ENCODE results near the gene TOP1. TPM values are rescaled to one million over a fixed set of nuclear protein-coding genes. Genes with fewer than 3 reads are reported as not detected.

TOP1 gene
- total RNA-seq, 1 donor from 2014 or later, result 17.2 TPM

GRCh38 chr20:41148942-41149341 lies 120.3 kb downstream of the TOP1 start:
- H3K9me3 ChIP-seq (ENCODE audit: control insufficient read depth in 3 of 3, low read length in 3 of 3), result no peaks in the 10 kb centered on the region
- H3K36me3 ChIP-seq (ENCODE audit: control insufficient read depth in 3 of 3, insufficient read depth in 3 of 3, low read length in 3 of 3), result no peaks in the 10 kb centered on the region
- H3K4me3 ChIP-seq (ENCODE audit: low read length in 3 of 3), result no peak overlapping the region
- H3K27me3 ChIP-seq (ENCODE audit: control insufficient read depth in 3 of 3, insufficient read depth in 3 of 3, low read length in 3 of 3), result no peaks in the 10 kb centered on the region
- no peak overlapping the region for H3K27ac ChIP-seq (ENCODE audit: low read depth, low read length)
- H3K4me1 ChIP-seq (ENCODE audit: control insufficient read depth in 3 of 3, insufficient read depth in 3 of 3, low read length in 3 of 3), result peaks cover 72 to 82% (median 81%) of the 10 kb centered on the region in 3 donors
- no peak overlapping the region for H3K9ac ChIP-seq (ENCODE audit: low read depth in 1 of 3, low read length in 3 of 3)

DNA sequence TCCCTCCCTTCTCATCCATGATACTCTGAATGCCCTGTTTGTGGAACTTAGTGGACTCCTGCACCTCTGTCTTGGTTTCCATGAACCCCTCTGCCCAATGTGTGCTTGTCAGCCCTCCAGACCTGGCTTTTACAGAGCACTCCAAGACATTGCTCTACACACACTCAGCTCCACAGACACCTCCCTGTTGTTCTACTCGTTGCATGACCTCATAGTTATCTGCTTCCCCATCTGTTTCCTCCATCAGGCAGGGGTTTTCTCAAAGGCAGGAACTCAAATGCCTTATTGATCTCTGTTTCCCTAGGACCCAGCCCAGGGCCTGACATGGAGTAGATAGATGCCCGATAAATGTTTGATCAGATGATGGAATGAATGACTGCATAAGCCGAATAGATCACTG lies 122.0 kb downstream of the TOP1 start:
- Histone ChIP-seq H3K36me3 (ENCODE audit: control insufficient read depth in 3 of 3, insufficient read depth in 3 of 3, low read length in 3 of 3) (no peaks in the 10 kb centered on the region), H3K27me3 (ENCODE audit: control insufficient read depth in 3 of 3, insufficient read depth in 3 of 3, low read length in 3 of 3) (no peaks in the 10 kb centered on the region), H3K27ac (ENCODE audit: low read depth, low read length) (peak overlapping the region; percentile 10), H3K4me1 (ENCODE audit: control insufficient read depth in 3 of 3, insufficient read depth in 3 of 3, low read length in 3 of 3) (peaks cover 76 to 84% (median 82%) of the 10 kb centered on the region in 3 donors), H3K4me3 (ENCODE audit: low read length in 3 of 3) (no peak overlapping the region), H3K9ac (ENCODE audit: low read depth in 1 of 3, low read length in 3 of 3) (no peak overlapping the region), H3K9me3 (ENCODE audit: control insufficient read depth in 3 of 3, low read length in 3 of 3) (no peaks in the 10 kb centered on the region)

DNA sequence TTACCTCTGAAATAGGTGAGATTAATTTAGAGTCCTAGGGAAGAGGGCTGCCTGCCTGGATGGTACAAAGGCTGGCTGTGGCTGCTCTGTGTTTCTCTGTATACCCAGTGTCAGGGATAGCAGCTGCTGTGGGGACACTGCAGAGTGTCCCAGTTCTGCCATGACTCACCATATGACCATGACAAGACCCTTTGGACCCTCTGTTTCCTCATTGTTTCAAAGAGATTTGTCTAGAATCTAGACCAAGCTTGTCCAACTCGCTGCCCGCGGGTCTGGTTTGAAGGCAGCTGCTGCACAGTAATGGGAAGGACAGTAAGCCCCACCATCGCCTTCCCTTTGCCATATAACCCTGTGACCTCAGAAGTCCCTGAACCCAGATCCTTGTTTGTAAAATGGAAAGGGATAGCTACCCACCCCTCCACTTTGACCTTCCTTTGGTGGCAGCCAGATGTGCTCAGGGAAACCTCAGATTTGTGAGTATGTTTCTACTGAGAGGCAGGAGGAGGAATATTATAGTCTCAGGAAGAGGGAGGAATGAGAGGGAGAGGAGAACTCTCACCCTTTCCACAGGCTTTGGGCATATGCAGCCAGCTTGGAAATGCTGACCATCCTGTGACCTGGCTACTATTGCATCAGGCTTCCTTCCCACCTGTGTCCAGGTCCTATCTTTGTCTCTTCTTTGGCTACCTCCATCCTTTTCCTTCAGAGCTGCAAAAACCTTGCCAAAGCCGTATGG lies 122.7 kb downstream of the TOP1 start:
- peak overlapping the region; percentile 10 for H3K27ac ChIP-seq (ENCODE audit: low read depth, low read length)
- no peak overlapping the region for H3K4me3 ChIP-seq (ENCODE audit: low read length in 3 of 3)
- H3K9me3 ChIP-seq (ENCODE audit: control insufficient read depth in 3 of 3, low read length in 3 of 3), result no peaks in the 10 kb centered on the region
- no peaks in the 10 kb centered on the region for H3K27me3 ChIP-seq (ENCODE audit: control insufficient read depth in 3 of 3, insufficient read depth in 3 of 3, low read length in 3 of 3)
- H3K36me3 ChIP-seq (ENCODE audit: control insufficient read depth in 3 of 3, insufficient read depth in 3 of 3, low read length in 3 of 3), result no peaks in the 10 kb centered on the region
- H3K9ac ChIP-seq (ENCODE audit: low read depth in 1 of 3, low read length in 3 of 3), result peak overlapping the region in 1 of 3 donors; percentile 33
- peaks cover 74 to 81% (median 80%) of the 10 kb centered on the region in 3 donors for H3K4me1 ChIP-seq (ENCODE audit: control insufficient read depth in 3 of 3, insufficient read depth in 3 of 3, low read length in 3 of 3)

DNA sequence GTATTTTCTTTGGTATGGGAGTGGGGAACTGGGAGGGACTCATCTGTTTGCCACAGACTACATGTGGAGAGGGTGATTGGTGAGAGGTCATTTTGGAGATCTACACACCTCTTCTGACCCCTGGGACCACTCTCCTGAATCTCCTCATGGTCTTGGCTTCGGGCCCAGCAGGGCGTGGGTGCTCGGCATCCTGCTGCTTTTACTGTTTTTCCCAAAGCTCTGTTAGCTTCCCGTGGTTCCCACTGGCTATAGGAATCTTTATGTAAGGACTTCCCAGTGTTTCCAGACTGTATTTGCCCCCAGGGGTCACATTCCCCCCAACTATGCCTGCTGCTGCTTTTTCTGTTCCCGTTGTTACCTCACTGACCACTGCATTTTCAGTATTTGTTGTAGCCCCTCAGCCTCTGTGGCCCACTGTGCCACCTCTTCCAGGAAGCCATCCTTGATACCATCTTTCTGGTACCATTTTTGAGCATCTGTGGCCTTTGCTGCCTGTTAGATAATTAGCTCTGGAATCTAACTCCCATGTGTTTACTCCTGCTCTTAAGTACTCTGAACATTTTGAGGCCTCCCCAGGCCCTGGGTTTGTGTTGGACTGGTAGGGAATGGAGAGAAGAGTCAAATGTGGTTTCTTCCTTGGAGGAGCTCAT lies 123.6 kb downstream of the TOP1 start:
- no peaks in the 10 kb centered on the region for H3K9me3 ChIP-seq (ENCODE audit: control insufficient read depth in 3 of 3, low read length in 3 of 3)
- H3K27me3 ChIP-seq (ENCODE audit: control insufficient read depth in 3 of 3, insufficient read depth in 3 of 3, low read length in 3 of 3), result no peaks in the 10 kb centered on the region
- peak overlapping the region in 2 of 3 donors; percentile 21 to 33 for H3K9ac ChIP-seq (ENCODE audit: low read depth in 1 of 3, low read length in 3 of 3)
- H3K36me3 ChIP-seq (ENCODE audit: control insufficient read depth in 3 of 3, insufficient read depth in 3 of 3, low read length in 3 of 3), result no peaks in the 10 kb centered on the region
- H3K4me3 ChIP-seq (ENCODE audit: low read length in 3 of 3), result no peak overlapping the region
- H3K4me1 ChIP-seq (ENCODE audit: control insufficient read depth in 3 of 3, insufficient read depth in 3 of 3, low read length in 3 of 3), result peaks cover 68 to 80% (median 80%) of the 10 kb centered on the region in 3 donors
- H3K27ac ChIP-seq (ENCODE audit: low read depth, low read length), result no peak overlapping the region

GRCh38 chr20:41154436-41155176 lies 126.0 kb downstream of the TOP1 start:
- peaks cover 51 to 72% (median 71%) of the 10 kb centered on the region in 3 donors for H3K4me1 ChIP-seq (ENCODE audit: control insufficient read depth in 3 of 3, insufficient read depth in 3 of 3, low read length in 3 of 3)
- H3K4me3 ChIP-seq (ENCODE audit: low read length in 3 of 3), result peak overlapping the region in 1 of 3 donors; percentile 6
- no peaks in the 10 kb centered on the region for H3K9me3 ChIP-seq (ENCODE audit: control insufficient read depth in 3 of 3, low read length in 3 of 3)

DNA sequence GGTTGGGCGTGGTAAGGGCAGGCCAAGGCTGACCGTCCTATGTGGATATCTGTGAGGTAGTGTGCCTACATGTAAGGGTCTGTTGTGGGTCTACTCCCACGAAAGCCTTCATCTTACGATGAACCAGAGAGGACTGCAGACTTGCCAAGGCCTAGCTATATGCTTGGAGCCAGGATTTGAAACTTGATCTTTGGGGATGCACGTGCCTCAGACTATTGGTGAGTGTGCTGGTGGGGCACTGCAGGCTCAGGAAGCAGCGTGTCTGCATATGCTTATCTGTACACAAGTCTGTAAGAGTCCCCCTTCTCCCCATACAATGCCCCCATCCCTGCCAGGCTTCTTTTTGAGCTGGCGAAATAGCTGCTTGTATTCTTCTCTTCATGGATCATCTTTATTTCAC lies 126.6 kb downstream of the TOP1 start:
- Histone ChIP-seq H3K27ac (ENCODE audit: low read depth, low read length) (no peak overlapping the region), H3K36me3 (ENCODE audit: control insufficient read depth in 3 of 3, insufficient read depth in 3 of 3, low read length in 3 of 3) (peaks cover 7 to 8% (median 7%) of the 10 kb centered on the region in 3 donors), H3K4me3 (ENCODE audit: low read length in 3 of 3) (no peak overlapping the region), H3K9ac (ENCODE audit: low read depth in 1 of 3, low read length in 3 of 3) (no peak overlapping the region), H3K9me3 (ENCODE audit: control insufficient read depth in 3 of 3, low read length in 3 of 3) (no peaks in the 10 kb centered on the region), H3K4me1 (ENCODE audit: control insufficient read depth in 3 of 3, insufficient read depth in 3 of 3, low read length in 3 of 3) (peaks cover 48 to 73% (median 69%) of the 10 kb centered on the region in 3 donors), H3K27me3 (ENCODE audit: control insufficient read depth in 3 of 3, insufficient read depth in 3 of 3, low read length in 3 of 3) (no peaks in the 10 kb centered on the region)

More at GRCh38 chr20:41154436-41155176, 126.0 kb downstream of the TOP1 start:
- H3K27ac ChIP-seq (ENCODE audit: low read depth, low read length), result no peak overlapping the region
- H3K36me3 ChIP-seq (ENCODE audit: control insufficient read depth in 3 of 3, insufficient read depth in 3 of 3, low read length in 3 of 3), result peaks cover under 1% of the 10 kb centered on the region in 3 donors
- peak overlapping the region in 2 of 3 donors; percentile 25 to 26 for H3K9ac ChIP-seq (ENCODE audit: low read depth in 1 of 3, low read length in 3 of 3)
- H3K27me3 ChIP-seq (ENCODE audit: control insufficient read depth in 3 of 3, insufficient read depth in 3 of 3, low read length in 3 of 3), result no peaks in the 10 kb centered on the region

DNA sequence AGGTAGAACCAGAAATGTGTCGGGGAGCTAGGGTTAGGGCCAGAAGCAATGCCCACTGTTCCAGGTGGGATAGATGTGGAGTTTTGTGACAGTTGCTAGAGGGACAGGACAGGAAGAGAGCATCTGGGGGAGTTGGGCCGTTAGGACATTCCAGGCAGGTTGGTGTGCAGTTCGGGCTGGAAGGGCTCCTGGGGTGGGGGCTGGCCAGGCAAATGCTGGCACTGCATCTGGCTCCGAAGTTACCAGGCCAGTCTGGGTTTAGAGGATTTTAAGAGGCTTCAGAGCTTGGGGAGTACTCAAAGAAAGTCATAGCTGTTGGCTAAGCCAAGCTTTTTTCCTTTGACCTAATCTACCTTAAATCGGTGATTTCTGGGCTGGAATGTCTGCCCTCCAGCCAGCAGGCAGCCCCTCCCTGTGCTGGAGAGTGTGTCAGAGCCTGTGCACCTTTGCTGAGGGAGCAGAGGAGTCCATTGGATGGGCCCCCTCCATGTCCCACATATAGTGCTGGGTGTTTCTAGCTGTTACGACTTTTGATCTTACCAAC lies 129.5 kb downstream of the TOP1 start:
- H3K36me3 ChIP-seq (ENCODE audit: control insufficient read depth in 3 of 3, insufficient read depth in 3 of 3, low read length in 3 of 3), result peaks cover 14 to 21% (median 17%) of the 10 kb centered on the region in 3 donors
- no peaks in the 10 kb centered on the region for H3K9me3 ChIP-seq (ENCODE audit: control insufficient read depth in 3 of 3, low read length in 3 of 3)
- H3K27me3 ChIP-seq (ENCODE audit: control insufficient read depth in 3 of 3, insufficient read depth in 3 of 3, low read length in 3 of 3), result no peaks in the 10 kb centered on the region
- H3K4me1 ChIP-seq (ENCODE audit: control insufficient read depth in 3 of 3, insufficient read depth in 3 of 3, low read length in 3 of 3), result peaks cover 34 to 60% (median 47%) of the 10 kb centered on the region in 3 donors
- H3K4me3 ChIP-seq (ENCODE audit: low read length in 3 of 3), result no peak overlapping the region
- no peak overlapping the region for H3K9ac ChIP-seq (ENCODE audit: low read depth in 1 of 3, low read length in 3 of 3)
- no peak overlapping the region for H3K27ac ChIP-seq (ENCODE audit: low read depth, low read length)

DNA sequence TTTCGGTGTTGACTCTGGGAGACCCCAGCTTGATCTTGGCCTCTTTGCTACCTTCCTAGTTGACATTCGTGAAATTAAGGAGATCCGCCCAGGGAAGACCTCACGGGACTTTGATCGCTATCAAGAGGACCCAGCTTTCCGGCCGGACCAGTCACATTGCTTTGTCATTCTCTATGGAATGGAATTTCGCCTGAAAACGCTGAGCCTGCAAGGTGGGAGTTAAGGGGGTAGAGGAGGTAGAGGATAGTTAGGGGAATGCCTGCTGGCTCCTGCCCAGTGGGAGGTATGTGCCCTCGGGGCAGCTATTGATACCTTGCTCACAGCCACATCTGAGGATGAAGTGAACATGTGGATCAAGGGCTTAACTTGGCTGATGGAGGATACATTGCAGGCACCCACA lies 130.9 kb downstream of the TOP1 start:
- no peak overlapping the region for H3K27ac ChIP-seq (ENCODE audit: low read depth, low read length)
- H3K4me1 ChIP-seq (ENCODE audit: control insufficient read depth in 3 of 3, insufficient read depth in 3 of 3, low read length in 3 of 3), result peaks cover 26 to 49% (median 39%) of the 10 kb centered on the region in 3 donors
- no peaks in the 10 kb centered on the region for H3K27me3 ChIP-seq (ENCODE audit: control insufficient read depth in 3 of 3, insufficient read depth in 3 of 3, low read length in 3 of 3)
- H3K4me3 ChIP-seq (ENCODE audit: low read length in 3 of 3), result no peak overlapping the region
- H3K9me3 ChIP-seq (ENCODE audit: control insufficient read depth in 3 of 3, low read length in 3 of 3), result no peaks in the 10 kb centered on the region
- H3K9ac ChIP-seq (ENCODE audit: low read depth in 1 of 3, low read length in 3 of 3), result no peak overlapping the region
- peaks cover 28 to 35% (median 30%) of the 10 kb centered on the region in 3 donors for H3K36me3 ChIP-seq (ENCODE audit: control insufficient read depth in 3 of 3, insufficient read depth in 3 of 3, low read length in 3 of 3)

DNA sequence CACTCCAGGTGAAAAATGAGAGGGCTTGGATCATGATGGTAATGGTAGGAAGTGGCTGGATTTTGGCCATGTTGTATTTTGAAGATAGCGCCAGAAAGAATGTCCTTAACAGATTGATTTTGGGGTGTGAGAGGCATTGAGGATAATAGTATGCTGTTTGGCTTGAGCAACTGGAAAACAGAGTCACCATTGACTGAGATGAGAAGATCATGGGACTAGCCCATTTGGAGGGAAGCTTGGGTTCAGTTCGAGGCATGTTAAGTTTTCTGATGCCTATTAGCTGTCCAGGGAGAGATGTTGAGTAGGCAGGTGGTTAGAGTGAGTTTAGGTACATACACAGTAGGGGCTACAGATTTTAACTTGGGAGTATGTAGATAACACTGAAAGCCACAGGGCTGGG lies 132.1 kb downstream of the TOP1 start:
- no peak overlapping the region for H3K27ac ChIP-seq (ENCODE audit: low read depth, low read length)
- H3K9ac ChIP-seq (ENCODE audit: low read depth in 1 of 3, low read length in 3 of 3), result no peak overlapping the region
- peaks cover 39 to 46% (median 42%) of the 10 kb centered on the region in 3 donors for H3K36me3 ChIP-seq (ENCODE audit: control insufficient read depth in 3 of 3, insufficient read depth in 3 of 3, low read length in 3 of 3)
- no peak overlapping the region for H3K4me3 ChIP-seq (ENCODE audit: low read length in 3 of 3)
- H3K9me3 ChIP-seq (ENCODE audit: control insufficient read depth in 3 of 3, low read length in 3 of 3), result no peaks in the 10 kb centered on the region
- H3K27me3 ChIP-seq (ENCODE audit: control insufficient read depth in 3 of 3, insufficient read depth in 3 of 3, low read length in 3 of 3), result no peaks in the 10 kb centered on the region
- peaks cover 15 to 37% (median 29%) of the 10 kb centered on the region in 3 donors for H3K4me1 ChIP-seq (ENCODE audit: control insufficient read depth in 3 of 3, insufficient read depth in 3 of 3, low read length in 3 of 3)

Data from skeletal muscle tissue (tissue), 4 donors.